ENCODE data around the gene RASGRF1. TPM values are rescaled to one million over a fixed set of nuclear protein-coding genes. Genes with fewer than 3 reads are reported as not detected.

RASGRF1 gene
- total RNA-seq, 4 donors from 2014 or later: 0.14 to 0.75 (median 0.64) TPM; not detected in 1

GRCh38 chr15:78987556-78988360 lies 102.8 kb downstream of the RASGRF1 start:
- no peak for TF ChIP-seq POLR2A (IDR thresholded peaks at IDR 0.05)
- Histone ChIP-seq H3K9me3 (no peaks in the 10 kb centered on the region), H3K4me1 (peaks cover 5 to 31% (median 10%) of the 10 kb centered on the region in 4 donors), H3K27ac (peak overlapping the region; percentile 46 to 69 (median 62)), H3K27me3 (no peaks in the 10 kb centered on the region), H3K36me3 (no peaks in the 10 kb centered on the region), H3K4me3 (no peak overlapping the region)
- intact Hi-C loops (cut with DNase I; ENCODE audit: low total_unique reads): no loop called here
- no peak for DNase-seq
- 58 to 76% methylated on average over 5 to 10 of the region's 10 CpGs for WGBS, 2 donors (ENCODE audit: low coverage in 1 of 2)
- in situ Hi-C loops (cut with MboI; ENCODE audit: low pct_ligation_motif_present in 1 of 4, low pct_unique_long_range_greater_than_20kb in 1 of 4, low sequenced_read_pairs in 3 of 4): no loop called here

- intact Hi-C loops (cut with DNase I; ENCODE audit: low total_unique reads) (no loop called here), in situ Hi-C loops (cut with MboI; ENCODE audit: low pct_ligation_motif_present in 1 of 4, low pct_unique_long_range_greater_than_20kb in 1 of 4, low sequenced_read_pairs in 3 of 4) (no loop called here)
- DNase-seq: no peak
- TF ChIP-seq, protein P1, sequence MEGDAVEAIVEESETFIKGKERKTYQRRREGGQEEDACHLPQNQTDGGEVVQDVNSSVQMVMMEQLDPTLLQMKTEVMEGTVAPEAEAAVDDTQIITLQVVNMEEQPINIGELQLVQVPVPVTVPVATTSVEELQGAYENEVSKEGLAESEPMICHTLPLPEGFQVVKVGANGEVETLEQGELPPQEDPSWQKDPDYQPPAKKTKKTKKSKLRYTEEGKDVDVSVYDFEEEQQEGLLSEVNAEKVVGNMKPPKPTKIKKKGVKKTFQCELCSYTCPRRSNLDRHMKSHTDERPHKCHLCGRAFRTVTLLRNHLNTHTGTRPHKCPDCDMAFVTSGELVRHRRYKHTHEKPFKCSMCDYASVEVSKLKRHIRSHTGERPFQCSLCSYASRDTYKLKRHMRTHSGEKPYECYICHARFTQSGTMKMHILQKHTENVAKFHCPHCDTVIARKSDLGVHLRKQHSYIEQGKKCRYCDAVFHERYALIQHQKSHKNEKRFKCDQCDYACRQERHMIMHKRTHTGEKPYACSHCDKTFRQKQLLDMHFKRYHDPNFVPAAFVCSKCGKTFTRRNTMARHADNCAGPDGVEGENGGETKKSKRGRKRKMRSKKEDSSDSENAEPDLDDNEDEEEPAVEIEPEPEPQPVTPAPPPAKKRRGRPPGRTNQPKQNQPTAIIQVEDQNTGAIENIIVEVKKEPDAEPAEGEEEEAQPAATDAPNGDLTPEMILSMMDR (IDR thresholded peaks at IDR 0.05): no peak
- no peak for TF ChIP-seq POLR2A (IDR thresholded peaks at IDR 0.05)
- no peak for TF ChIP-seq POLR2AphosphoS5 (IDR thresholded peaks at IDR 0.05)
- TF ChIP-seq EP300 (IDR thresholded peaks at IDR 0.05; ENCODE audit: low read depth): no peak
- Histone ChIP-seq H3K4me3 (no peak overlapping the region), H3K9me3 (no peaks in the 10 kb centered on the region), H3K27me3 (no peaks in the 10 kb centered on the region), H3K27ac (no peak overlapping the region), H3K4me1 (peaks cover 5 to 28% (median 10%) of the 10 kb centered on the region in 4 donors), H3K36me3 (no peaks in the 10 kb centered on the region)
- 60 to 75% methylated on average over 3 to 6 of the region's 6 CpGs for WGBS, 2 donors (ENCODE audit: low coverage in 1 of 2)
Measured at GRCh38 chr15:78985859-78986475, 104.6 kb downstream of the RASGRF1 start.

- H3K4me3 ChIP-seq: no peak overlapping the region
- no peak for TF ChIP-seq POLR2A (IDR thresholded peaks at IDR 0.05)
- TF ChIP-seq, protein P1 (IDR thresholded peaks at IDR 0.05): no peak
- intact Hi-C loops (cut with DNase I; ENCODE audit: low total_unique reads): no loop called here
- no peaks in the 10 kb centered on the region for H3K27me3 ChIP-seq
- in situ Hi-C loops (cut with MboI; ENCODE audit: low pct_ligation_motif_present in 1 of 4, low pct_unique_long_range_greater_than_20kb in 1 of 4, low sequenced_read_pairs in 3 of 4): no loop called here
- no peak for DNase-seq
- H3K4me1 ChIP-seq: peaks cover 0 to 17% (median 5%) of the 10 kb centered on the region in 4 donors
- no peaks in the 10 kb centered on the region for H3K36me3 ChIP-seq
- WGBS, 2 donors (ENCODE audit: low coverage in 1 of 2): 91% methylated on average over 1 of the region's 1 CpG; no CpG with 5 or more reads in 1 of the 2 donors
- H3K9me3 ChIP-seq: no peaks in the 10 kb centered on the region
- H3K27ac ChIP-seq: no peak overlapping the region
Measured at GRCh38 chr15:78984041-78984440, 106.5 kb downstream of the RASGRF1 start.

GRCh38 chr15:78983146-78983918 lies 107.2 kb downstream of the RASGRF1 start:
- Histone ChIP-seq H3K4me3 (no peak overlapping the region), H3K4me1 (peaks cover 0 to 12% (median under 1%) of the 10 kb centered on the region in 4 donors), H3K36me3 (no peaks in the 10 kb centered on the region), H3K27me3 (no peaks in the 10 kb centered on the region), H3K27ac (peak overlapping the region in 1 of 4 donors; percentile 29), H3K9me3 (no peaks in the 10 kb centered on the region)
- WGBS, 2 donors (ENCODE audit: low coverage in 1 of 2): 60 to 67% methylated on average over 2 to 5 of the region's 5 CpGs
- in situ Hi-C loops (cut with MboI; ENCODE audit: low pct_ligation_motif_present in 1 of 4, low pct_unique_long_range_greater_than_20kb in 1 of 4, low sequenced_read_pairs in 3 of 4) (no loop called here), intact Hi-C loops (cut with DNase I; ENCODE audit: low total_unique reads) (no loop called here)
- TF ChIP-seq, protein P1 (IDR thresholded peaks at IDR 0.05): no peak
- TF ChIP-seq POLR2AphosphoS5 (IDR thresholded peaks at IDR 0.05) (no peak), EP300 (IDR thresholded peaks at IDR 0.05; ENCODE audit: low read depth) (no peak), POLR2A (IDR thresholded peaks at IDR 0.05) (no peak)
- DNase-seq: no peak
